WI38 (cell line): Measurements from ENCODE around the gene IGLL5.
A peak's percentile ranks its signal among the peaks of the same experiment; 100 is the strongest.

Experiments
- H3K4me3 ChIP-seq: 2 replicates; pipeline ENCODE4 v1.5.1; 2011; ENCODE audit warnings: low read depth, mild to moderate bottlenecking, control low read depth, low read length
- TF ChIP-seq, protein P1 (sequence below): IDR thresholded peaks from 2 replicates; pipeline ENCODE4 v1.5.1; 2012; ENCODE audit warnings: low read depth, mild to moderate bottlenecking, control low read depth, low read length

IGLL5 gene

DNA sequence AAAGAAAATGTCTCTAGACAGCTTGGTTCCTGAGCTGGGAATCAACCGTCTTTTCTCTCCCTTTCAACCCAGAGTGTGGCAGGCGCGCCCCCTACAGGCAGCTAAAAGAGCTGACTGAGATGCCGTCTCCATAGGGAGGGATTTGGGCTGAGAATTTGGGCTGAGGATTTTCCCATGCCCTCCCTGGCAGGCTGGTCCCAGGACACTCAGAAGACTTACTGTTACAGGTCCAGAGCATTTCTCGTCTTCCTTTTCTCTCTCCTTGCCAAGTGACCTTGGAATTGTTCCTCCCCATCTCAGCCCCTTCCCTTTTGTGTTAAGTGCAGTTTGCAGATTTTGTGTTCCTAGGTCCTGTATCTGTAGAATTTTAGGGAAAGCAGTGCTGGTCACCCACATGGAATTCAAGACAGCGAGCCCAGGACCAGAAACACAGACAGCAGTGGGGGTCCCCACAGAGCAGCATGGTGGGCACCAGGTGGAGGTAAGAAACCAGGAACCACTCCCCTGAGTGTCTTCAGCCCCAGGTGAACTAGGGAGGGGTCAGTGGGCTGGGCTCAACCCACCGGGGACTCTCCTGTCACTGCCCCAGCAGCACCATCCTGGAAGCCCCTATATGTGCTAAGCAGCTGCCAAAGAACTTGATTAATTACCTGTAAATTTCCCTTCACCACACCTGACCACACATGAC is 9.9 kb upstream of the IGLL5 start:
- TF ChIP-seq, protein P1, sequence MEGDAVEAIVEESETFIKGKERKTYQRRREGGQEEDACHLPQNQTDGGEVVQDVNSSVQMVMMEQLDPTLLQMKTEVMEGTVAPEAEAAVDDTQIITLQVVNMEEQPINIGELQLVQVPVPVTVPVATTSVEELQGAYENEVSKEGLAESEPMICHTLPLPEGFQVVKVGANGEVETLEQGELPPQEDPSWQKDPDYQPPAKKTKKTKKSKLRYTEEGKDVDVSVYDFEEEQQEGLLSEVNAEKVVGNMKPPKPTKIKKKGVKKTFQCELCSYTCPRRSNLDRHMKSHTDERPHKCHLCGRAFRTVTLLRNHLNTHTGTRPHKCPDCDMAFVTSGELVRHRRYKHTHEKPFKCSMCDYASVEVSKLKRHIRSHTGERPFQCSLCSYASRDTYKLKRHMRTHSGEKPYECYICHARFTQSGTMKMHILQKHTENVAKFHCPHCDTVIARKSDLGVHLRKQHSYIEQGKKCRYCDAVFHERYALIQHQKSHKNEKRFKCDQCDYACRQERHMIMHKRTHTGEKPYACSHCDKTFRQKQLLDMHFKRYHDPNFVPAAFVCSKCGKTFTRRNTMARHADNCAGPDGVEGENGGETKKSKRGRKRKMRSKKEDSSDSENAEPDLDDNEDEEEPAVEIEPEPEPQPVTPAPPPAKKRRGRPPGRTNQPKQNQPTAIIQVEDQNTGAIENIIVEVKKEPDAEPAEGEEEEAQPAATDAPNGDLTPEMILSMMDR, result peak; percentile 64
- no peak overlapping the region for H3K4me3 ChIP-seq

DNA sequence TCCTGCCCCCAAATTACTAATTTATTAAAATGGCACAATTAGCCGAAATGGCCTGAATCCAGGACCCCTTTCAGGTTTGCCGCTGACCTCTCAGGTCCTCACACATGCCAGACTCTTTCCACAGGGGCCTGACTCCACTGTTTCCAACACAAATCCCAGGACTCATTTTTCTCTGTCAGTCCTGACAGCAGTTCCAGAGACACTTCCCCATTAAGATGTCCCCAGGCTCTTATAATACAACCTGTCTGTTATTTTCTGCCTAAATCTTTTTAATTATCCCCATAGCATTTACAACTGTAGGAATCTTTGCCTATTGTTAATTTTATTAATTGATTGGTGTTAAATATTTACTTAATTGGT is 9.4 kb upstream of the IGLL5 start:
- TF ChIP-seq, protein P1, result no peak
- no peak overlapping the region for H3K4me3 ChIP-seq

DNA sequence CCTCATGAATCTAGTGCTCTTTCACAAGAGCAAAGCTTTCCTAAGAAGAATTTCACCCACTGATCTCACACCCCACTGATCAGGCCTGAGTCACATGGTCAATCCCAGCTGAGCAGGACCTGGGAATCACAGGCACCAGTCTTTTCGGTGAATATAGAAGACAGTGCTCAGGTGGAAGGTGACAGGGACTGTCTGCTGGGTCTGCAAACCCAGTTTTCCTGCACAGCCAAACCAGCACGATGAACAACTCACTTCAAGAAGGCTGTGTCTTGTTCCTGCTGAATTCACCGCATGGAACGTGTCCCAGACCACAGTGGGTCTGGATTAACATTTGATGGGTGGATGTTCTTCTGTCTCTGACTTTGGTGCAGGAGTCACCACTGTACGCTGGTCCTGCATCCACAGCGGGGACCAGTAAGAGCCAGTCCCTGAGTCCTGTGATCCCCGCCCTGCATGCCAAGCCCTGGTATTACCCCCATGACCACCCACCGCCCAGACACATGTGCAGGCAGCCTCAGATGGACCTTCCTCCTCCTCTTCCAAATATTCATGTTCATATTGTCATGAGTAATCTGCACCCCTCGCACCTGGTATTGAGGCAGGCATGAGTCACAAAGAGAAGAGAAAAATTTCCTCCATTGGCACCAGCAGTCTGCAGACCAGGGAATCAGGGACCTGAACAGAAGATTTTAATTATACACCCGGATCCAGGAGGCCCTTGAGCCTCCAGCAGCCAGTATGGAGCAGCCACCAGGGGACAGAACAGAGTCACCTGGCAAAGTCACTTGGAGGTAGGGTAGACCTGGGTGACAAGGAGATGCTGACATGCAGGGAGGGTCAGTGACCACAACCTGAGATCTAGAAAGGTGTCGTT is 8.6 kb upstream of the IGLL5 start:
- TF ChIP-seq, protein P1, result no peak
- H3K4me3 ChIP-seq, result no peak overlapping the region

DNA sequence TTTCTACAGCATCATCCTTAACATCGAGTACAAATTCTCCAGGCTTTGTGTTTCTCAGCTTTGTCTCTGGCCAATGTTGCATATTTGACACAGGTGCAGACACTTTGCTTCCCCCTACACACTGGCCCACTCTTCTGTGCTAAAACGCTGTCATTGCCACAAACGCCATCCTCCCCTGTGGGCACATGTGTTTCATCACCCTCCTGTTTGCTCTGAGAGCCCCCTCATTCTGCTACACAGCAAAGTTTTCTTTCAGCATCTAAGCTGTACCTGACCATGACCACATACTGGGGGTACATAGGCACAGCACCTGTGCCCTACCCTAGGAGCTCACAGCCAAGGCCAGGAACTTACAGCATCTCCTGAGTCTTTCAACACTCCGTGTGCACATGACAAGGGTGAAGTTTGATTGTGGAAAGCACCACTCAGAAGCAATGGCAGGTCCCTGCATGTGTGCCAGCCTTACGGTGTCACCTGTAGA is 7.9 kb upstream of the IGLL5 start:
- no peak overlapping the region for H3K4me3 ChIP-seq
- TF ChIP-seq, protein P1, result no peak

DNA sequence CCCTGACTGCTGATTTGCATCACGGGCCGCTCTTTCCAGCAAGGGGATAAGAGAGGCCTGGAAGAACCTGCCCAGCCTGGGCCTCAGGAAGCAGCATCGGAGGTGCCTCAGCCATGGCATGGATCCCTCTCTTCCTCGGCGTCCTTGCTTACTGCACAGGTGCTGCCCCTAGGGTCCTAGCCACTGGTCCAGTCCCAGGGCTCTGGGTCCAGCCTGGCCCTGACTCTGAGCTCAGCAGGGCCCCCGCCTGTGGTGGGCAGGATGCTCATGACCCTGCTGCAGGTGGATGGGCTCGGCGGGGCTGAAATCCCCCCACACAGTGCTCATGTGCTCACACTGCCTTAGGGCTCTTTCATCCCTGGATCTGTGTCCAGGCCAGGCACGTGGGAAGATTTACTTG is 7.0 kb upstream of the IGLL5 start:
- H3K4me3 ChIP-seq, result no peak overlapping the region
- TF ChIP-seq, protein P1, result no peak

DNA sequence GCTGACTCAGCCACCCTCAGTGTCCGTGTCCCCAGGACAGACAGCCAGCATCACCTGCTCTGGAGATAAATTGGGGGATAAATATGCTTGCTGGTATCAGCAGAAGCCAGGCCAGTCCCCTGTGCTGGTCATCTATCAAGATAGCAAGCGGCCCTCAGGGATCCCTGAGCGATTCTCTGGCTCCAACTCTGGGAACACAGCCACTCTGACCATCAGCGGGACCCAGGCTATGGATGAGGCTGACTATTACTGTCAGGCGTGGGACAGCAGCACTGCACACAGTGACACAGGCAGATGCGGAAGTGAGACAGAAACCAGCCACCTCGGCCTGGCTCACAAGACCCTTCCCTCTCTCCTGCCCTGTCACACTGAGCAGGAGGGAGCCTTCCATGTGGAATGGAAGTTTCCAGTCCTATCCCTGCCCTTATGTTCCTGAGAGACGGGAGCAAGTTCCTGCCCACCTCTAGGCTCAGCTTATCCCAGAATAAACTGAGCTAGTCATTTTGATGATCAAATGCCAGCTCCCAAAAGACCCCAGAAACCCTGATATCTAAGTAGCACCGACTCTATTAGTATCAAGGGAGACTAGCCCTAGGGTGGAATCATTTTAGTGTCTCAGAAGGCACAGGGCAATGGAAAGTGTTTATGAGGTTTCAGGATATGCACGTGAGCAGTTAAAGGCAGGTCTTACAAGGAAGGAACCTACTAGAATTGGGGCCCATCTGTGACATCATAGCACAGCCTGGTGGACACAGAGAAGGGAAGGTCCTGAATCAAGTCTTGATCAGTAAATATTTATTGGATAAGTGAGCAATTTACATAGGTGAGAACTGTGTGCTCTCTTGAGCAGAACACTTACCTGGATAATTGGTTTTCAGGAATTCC is 6.3 kb upstream of the IGLL5 start:
- H3K4me3 ChIP-seq, result no peak overlapping the region
- TF ChIP-seq, protein P1, result no peak
